Measurements from ENCODE around the gene EFCAB8.

Gene EFCAB8

DNA sequence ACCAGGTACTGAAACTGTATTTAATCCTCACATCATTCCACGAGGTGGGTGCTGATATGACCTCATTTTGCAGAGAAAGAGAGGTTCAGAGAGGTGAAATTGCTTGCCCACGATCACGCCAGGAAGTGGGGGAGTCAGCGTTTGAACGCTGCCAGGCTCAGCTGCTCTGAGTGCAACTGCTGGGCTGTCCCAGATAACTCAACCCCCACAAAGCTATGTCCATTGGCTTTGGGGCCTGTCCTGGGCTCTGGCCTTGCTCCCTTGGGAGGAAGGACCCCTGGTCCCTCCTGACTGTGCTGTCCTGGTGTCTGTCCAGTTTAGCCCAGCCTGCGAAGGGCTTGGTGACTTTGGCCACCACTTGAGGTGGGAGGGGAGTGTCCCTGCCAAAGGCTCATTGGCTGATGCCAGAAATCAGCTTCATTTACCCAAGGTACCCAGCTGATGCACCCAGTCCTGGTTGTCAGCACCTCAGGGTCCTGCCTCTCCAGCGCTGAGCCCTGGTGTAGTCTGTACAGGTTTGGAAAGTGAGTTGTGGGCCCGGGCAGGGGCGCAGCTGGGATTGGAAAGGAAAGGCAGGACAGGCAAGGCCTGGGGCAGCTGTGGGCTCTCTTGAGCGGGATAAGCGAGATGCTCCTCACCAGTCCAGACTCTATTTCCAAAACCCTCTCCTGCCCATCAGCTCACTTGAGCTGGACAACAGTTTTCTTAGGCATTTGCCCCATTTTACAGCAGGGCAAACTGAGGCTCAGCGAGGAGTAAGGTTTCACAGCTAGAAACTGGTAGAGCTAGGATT, 107.1 kb downstream of the EFCAB8 start:
- TF ChIP-seq, protein P1, sequence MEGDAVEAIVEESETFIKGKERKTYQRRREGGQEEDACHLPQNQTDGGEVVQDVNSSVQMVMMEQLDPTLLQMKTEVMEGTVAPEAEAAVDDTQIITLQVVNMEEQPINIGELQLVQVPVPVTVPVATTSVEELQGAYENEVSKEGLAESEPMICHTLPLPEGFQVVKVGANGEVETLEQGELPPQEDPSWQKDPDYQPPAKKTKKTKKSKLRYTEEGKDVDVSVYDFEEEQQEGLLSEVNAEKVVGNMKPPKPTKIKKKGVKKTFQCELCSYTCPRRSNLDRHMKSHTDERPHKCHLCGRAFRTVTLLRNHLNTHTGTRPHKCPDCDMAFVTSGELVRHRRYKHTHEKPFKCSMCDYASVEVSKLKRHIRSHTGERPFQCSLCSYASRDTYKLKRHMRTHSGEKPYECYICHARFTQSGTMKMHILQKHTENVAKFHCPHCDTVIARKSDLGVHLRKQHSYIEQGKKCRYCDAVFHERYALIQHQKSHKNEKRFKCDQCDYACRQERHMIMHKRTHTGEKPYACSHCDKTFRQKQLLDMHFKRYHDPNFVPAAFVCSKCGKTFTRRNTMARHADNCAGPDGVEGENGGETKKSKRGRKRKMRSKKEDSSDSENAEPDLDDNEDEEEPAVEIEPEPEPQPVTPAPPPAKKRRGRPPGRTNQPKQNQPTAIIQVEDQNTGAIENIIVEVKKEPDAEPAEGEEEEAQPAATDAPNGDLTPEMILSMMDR (IDR thresholded peaks at IDR 0.05; ENCODE audit: low read depth, low read length), result no peak
- no peak for DNase-seq (ENCODE audit: extremely low read depth, low read depth)

DNA sequence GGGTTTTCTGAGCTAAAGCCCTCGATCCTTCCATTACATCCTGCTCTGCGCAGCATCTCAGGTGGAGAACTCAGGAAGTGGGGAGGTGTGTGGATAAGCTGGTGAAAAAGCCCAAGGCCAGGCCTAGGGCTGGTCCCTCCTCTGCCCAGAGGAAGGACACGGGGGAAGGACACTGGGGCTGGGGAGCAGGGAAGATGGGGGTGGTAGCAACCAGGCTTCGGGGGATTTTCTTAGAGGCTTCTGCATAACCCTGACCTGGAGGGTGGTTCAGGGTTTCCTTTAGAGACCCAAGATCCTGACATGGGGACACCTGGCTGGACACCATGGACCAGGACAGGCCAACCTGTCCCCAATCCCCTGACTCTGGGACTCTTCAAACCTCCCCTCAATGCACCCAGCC, 107.7 kb downstream of the EFCAB8 start:
- DNase-seq (ENCODE audit: extremely low read depth, low read depth), result no peak
- TF ChIP-seq, protein P1 (IDR thresholded peaks at IDR 0.05; ENCODE audit: low read depth, low read length), result no peak

DNA sequence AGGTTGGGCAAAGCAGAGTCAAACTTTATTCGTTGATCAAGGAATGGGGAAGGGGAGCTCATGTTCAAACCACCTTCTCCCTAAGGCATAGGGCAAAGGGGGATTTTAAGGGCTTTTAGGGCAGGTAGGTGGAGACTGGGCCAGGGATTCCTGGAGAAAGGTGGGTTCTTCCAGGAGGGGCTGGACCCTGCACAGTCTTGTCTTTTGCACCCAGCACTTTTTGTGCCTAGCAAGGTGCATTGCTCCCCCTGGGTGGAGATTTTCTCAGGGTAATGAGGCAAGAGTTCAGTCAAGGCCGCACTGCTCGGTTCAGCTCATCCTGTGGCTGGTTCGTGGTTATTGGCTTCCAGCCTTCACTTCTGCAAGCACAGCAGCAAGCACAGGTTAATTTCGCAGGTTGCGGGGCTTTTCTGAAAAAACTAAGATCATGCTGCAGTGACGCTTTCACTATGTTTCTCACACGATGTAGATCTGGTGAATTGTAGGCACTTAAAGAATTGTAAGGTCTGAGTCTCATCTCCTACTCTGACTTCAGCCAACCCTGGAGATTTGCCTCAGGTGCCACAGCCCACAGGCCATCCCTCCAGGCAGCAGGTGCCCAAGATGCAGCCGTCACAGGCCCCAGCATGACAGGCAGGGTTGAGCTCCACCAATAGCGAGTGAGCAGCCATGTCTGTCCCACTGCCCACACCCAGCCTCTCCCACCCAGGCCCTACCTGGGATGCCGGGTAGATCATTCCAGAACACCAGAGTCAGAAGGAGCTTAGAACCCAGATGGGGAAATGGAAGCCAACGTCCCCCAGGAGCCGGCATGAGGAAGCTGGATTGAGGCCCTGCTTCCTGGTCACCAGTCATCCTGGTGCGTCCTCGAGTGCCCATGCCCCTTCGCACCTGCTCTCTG, 108.4 kb downstream of the EFCAB8 start:
- TF ChIP-seq, protein P1 (IDR thresholded peaks at IDR 0.05; ENCODE audit: low read depth, low read length), result no peak
- no peak for DNase-seq (ENCODE audit: extremely low read depth, low read depth)

DNA sequence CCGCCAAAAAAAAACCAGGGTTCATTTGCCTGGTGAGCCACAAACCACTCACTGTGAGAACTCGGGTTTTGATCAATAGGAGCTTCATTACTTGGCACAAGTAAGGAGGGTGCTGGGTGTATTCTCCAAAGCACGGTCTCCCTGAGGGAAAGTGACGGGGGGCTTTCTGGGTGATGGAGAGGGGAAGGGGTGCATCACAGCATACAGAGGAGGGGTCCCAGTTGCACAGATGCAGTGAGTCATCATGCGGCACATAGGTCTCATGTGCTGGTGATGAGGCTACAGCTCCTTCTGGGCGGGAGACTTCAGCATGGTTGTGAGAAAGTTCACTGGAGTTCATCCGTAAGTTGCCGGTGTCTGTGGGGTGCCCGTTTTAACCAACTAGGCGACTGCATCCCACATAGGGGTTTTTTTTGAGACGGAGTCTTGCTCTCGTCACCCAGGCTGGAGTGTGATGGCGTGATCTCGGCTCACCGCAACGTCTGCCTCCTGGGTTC, 109.3 kb downstream of the EFCAB8 start:
- no peak for DNase-seq (ENCODE audit: extremely low read depth, low read depth)
- TF ChIP-seq, protein P1 (IDR thresholded peaks at IDR 0.05; ENCODE audit: low read depth, low read length), result no peak

DNA sequence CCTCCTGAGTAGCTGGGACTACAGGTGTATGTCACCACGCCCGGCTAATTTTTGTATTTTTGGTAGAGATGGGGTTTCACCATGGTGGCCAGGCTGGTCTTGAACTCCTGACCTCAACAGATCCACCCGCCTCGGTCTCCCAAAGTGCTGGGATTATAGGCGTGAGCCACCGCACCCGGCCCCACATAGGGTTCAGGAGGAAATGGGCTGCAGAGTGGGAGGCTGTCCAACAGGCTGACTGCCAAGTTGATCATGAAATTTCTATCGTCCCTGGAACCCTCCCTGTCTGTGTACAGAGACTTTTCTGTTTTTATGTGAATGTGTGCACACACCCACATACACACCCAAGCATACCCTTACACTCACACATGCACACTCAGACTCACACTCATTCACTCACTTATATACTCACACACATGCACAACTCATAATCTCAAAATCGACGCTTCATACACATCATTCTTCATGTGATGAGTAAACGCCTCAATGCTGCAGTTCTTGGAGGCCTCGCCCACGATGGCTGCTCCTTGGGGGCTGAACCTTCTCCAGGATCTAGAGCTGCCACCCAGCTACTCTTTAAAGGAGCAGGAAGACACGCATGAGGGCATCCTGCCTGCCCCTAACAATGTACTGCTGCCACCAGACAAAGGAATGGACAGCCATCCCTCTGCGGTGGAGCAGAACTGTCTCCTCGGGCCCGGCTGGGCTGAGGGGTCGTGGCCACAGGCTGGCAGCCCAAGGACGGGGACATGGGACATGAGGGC, 109.9 kb downstream of the EFCAB8 start:
- DNase-seq (ENCODE audit: extremely low read depth, low read depth), result no peak
- TF ChIP-seq, protein P1 (IDR thresholded peaks at IDR 0.05; ENCODE audit: low read depth, low read length), result no peak

DNA sequence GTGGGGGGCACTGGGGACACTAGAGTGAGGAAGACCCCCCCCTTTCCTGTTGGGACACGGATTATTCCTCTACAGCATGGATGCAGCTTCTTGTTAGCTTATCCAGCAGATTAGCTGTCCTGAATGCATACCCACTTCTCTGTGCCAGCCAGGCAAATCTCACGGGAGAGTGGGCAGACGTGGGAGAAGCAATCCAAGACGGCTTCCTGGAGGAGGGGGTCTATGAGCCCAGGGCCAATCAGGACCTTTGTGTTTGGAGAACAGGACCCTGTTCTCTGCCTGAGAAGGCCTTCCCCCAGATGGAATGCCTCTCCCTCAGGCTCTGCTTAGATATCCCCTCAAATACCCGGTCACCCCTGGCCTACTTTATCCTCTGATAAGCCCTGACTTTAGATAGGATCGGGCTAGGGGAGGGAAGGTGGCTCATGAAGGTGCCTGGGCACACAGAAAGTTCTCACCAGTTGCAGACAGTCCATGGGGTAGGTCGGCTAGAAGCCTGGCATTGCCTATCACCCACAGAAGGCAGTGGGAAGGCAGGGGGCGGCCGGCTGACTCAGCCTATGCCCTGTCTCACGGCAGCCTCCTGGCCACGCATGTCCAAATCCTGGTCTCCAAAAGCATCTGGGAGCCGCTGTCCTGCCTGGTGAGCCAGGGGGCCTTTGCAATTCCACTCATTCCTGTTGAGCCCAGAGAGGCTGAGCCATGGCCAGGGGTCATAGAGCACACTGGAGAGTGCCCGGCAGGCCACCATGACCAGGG, 110.8 kb downstream of the EFCAB8 start:
- no peak for DNase-seq (ENCODE audit: extremely low read depth, low read depth)
- TF ChIP-seq, protein P1 (IDR thresholded peaks at IDR 0.05; ENCODE audit: low read depth, low read length), result no peak

Data from AG09319 (cell line).